Calu3 (cell line): Measurements from ENCODE around the gene MUC13. TPM values are rescaled to one million over a fixed set of nuclear protein-coding genes. Genes with fewer than 3 reads are reported as not detected.

Experiments used
- BruUV-seq: library from RNA; stranded (reverse); fragments of 400-500 nt; replicated peaks from 2 replicates; lab custom pipeline; 2021; lab: Mats Ljungman, UMichigan
- CTCF ChIA-PET: fragments of 300-600 bp; sonication (Branson Sonifier 250); formaldehyde crosslinking; loops from one replicate; lab custom pipeline; 2022; ENCODE audit warnings: antibody characterized with exemption; lab: Charles Lee
- DNase-seq: peaks from one replicate; pipeline ENCODE4 v3.0.0; 2022
- H3K27ac Mint-ChIP-seq: one replicate; pipeline ENCODE4 v1.8.0; 2022; ENCODE audit warnings: mixed read lengths; ENCODE audit not compliant: unreplicated experiment
- H3K27me3 Mint-ChIP-seq: one replicate; pipeline ENCODE4 v1.8.0; 2022; ENCODE audit warnings: mixed read lengths; ENCODE audit not compliant: unreplicated experiment
- H3K36me3 Mint-ChIP-seq: one replicate; pipeline ENCODE4 v1.8.0; 2022; ENCODE audit warnings: mild to moderate bottlenecking, moderate library complexity, mixed read lengths; ENCODE audit not compliant: insufficient read depth, unreplicated experiment
- H3K4me1 Mint-ChIP-seq: one replicate; pipeline ENCODE4 v1.8.0; 2022; ENCODE audit warnings: mild to moderate bottlenecking, low read depth, mixed read lengths; ENCODE audit not compliant: unreplicated experiment
- H3K4me3 Mint-ChIP-seq: one replicate; pipeline ENCODE4 v1.8.0; 2022; ENCODE audit warnings: mild to moderate bottlenecking, low read depth, moderate library complexity, mixed read lengths; ENCODE audit not compliant: unreplicated experiment
- H3K9me3 Mint-ChIP-seq: one replicate; pipeline ENCODE4 v1.8.0; 2022; ENCODE audit warnings: low read depth, mixed read lengths; ENCODE audit not compliant: unreplicated experiment
- intact Hi-C: fragments of 100-400 bp; cut with micrococcal nuclease; formaldehyde crosslinking; loops from one replicate; pipeline ENCODE4 v1.10.0; 2022; ENCODE audit not compliant: unreplicated experiment
- total RNA-seq: library from RNA; stranded (reverse); gene quantifications from 2 replicates; pipeline ENCODE4 v1.2.3, GENCODE V29; 2022
- TF ChIP-seq, protein P1 (sequence below): fragments of 200-600 bp; IDR thresholded peaks from one replicate; pipeline ENCODE4 v1.8.0; 2022; ENCODE audit warnings: antibody characterized with exemption; ENCODE audit not compliant: unreplicated experiment

MUC13 gene
- total RNA-seq, 1 experiment from 2014 or later, result 25.8 TPM

DNA sequence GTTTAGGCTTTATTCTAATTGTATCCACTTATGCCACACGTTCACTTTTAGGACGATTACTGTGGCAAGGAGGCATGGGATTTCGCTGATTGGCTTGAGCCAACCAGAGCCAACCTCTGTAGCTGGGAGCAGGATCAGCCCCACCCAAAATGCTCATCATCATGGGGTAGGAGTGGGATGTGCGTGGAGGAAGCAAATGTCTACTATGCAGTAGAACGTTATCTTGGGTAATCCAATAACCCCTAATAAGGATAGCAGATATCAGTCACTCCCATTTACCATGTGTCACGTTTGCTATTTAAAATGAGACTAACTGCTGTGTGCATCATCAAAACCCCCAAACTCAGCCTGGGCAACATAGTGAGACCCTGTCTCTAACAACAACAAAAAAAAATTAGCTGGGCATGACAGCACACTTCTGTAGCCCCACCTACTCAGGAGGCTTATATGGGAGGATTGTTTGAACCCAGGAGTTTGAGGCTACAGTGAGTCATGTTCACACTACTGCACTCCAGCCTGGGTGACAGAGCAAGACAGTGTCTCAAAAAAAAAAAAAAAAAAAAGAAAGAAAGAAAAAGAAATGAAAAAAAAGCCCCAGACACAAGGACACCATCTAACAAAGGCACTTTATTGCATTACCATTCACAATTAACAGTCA is 29.6 kb downstream of the MUC13 start:
- Mint-ChIP-seq H3K4me1 (peaks cover 15% of the 10 kb centered on the region), H3K4me3 (no peak overlapping the region), H3K27ac (no peak overlapping the region), H3K9me3 (no peaks in the 10 kb centered on the region), H3K27me3 (no peaks in the 10 kb centered on the region), H3K36me3 (no peaks in the 10 kb centered on the region)
- no peak for DNase-seq
- CTCF ChIA-PET, result interaction anchor here (0.7 to 0.9 kb wide), 2 partner anchors 14 to 46 kb away, joined by 3 to 7 read pairs; no protein-coding TSS in a partner anchor
- TF ChIP-seq, protein P1, sequence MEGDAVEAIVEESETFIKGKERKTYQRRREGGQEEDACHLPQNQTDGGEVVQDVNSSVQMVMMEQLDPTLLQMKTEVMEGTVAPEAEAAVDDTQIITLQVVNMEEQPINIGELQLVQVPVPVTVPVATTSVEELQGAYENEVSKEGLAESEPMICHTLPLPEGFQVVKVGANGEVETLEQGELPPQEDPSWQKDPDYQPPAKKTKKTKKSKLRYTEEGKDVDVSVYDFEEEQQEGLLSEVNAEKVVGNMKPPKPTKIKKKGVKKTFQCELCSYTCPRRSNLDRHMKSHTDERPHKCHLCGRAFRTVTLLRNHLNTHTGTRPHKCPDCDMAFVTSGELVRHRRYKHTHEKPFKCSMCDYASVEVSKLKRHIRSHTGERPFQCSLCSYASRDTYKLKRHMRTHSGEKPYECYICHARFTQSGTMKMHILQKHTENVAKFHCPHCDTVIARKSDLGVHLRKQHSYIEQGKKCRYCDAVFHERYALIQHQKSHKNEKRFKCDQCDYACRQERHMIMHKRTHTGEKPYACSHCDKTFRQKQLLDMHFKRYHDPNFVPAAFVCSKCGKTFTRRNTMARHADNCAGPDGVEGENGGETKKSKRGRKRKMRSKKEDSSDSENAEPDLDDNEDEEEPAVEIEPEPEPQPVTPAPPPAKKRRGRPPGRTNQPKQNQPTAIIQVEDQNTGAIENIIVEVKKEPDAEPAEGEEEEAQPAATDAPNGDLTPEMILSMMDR, result no peak
- intact Hi-C loops, result no loop called here
- no TSS peak for BruUV-seq

DNA sequence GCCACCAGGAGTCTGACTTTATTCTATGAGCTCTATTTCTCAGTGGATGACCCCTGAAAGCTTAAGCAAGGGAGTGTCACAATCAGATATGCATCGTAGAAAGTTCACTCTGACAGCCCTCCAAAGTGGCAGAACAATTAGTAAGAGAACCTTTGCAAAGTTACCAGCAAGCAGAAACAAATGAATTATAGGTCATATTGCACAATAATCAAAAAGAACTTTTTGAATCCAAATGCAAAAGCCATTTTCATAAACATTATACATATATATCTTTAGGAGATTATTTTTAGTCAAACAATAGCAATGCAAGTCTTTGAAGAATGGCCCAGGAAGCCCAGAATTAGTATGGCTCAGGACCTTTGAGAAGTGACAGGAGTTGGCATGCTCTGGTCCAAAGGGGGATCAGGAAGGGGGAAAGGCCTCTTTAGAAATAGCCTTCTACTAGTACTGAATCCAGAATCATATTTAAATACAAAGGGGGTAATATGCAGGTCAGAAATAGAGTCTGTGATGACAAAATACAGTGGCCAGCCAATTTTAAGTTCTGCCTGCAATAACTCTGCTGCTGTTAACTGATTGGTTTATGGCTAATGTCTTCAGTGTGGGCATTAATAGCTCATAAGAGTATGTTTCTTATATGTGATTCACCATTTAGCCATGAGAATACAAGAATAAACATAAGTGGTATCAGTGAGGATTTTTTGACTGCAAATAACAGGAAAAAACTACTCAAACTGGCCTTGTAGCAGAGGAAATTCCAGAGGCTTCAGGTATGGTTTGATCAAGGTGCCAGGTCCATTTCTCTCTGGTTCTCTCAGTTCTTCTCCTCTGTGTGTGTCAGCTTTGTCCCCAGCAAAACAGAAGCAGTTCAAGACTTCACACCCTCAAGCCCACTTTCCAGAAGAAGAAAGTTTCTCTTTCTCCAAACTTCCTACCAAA is 30.4 kb downstream of the MUC13 start:
- H3K27ac Mint-ChIP-seq, result no peak overlapping the region
- no peaks in the 10 kb centered on the region for H3K9me3 Mint-ChIP-seq

DNA sequence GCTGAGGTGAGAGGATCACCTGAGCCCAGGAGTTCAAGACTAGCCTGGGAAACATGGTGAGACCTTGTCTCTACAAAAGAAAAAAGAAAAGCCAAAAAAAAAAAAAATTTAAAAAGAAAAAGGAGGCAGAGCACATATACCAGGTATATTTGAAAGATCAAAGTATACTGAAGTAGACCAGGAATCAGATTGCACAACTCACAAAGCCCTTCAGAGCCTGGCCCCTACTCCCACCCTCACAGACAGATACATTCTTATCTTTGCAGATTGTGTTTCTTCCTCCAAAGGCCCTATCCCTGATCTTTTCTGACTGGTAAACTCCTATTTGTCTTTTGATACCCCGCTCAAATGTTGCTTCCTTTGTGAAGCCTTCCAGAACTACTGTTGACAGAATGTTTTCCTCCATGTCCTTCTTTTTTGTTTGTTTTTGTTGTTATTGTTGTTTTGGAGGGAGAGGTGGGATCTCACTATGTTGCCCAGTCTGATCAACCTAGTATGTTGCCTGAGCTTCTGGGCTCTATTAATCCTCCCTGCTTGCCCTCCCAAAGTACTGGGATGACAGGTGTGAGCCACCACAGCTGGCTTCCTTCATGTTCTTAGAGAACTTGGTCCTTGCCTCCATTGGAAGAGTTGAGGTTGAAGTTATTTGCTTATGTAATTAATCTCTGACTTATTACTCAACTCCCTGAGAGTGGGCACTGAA is 37.6 kb downstream of the MUC13 start:
- CTCF ChIA-PET, result interaction anchor here (0.7 to 1.2 kb wide), 3 partner anchors 93 to 137 kb away, joined by 3 read pairs; no protein-coding TSS in a partner anchor
- no TSS peak for BruUV-seq
- TF ChIP-seq, protein P1, result no peak
- DNase-seq, result no peak
- Mint-ChIP-seq H3K9me3 (no peaks in the 10 kb centered on the region), H3K36me3 (no peaks in the 10 kb centered on the region), H3K4me3 (no peak overlapping the region), H3K27me3 (no peaks in the 10 kb centered on the region), H3K27ac (no peak overlapping the region), H3K4me1 (peaks cover 33% of the 10 kb centered on the region)
- intact Hi-C loops, result no loop called here

More for the DNA sequence above, 30.4 kb downstream of the MUC13 start:
- H3K4me1 Mint-ChIP-seq, result peaks cover 15% of the 10 kb centered on the region
- H3K27me3 Mint-ChIP-seq, result no peaks in the 10 kb centered on the region
- TF ChIP-seq, protein P1, result no peak
- DNase-seq, result no peak
- H3K4me3 Mint-ChIP-seq, result no peak overlapping the region
- no peaks in the 10 kb centered on the region for H3K36me3 Mint-ChIP-seq
- intact Hi-C loops, result no loop called here
- BruUV-seq, result no TSS peak
- CTCF ChIA-PET, result interaction anchor here (1.4 kb wide), 1 partner anchor 117 kb away, joined by 5 read pairs; no protein-coding TSS in a partner anchor

DNA sequence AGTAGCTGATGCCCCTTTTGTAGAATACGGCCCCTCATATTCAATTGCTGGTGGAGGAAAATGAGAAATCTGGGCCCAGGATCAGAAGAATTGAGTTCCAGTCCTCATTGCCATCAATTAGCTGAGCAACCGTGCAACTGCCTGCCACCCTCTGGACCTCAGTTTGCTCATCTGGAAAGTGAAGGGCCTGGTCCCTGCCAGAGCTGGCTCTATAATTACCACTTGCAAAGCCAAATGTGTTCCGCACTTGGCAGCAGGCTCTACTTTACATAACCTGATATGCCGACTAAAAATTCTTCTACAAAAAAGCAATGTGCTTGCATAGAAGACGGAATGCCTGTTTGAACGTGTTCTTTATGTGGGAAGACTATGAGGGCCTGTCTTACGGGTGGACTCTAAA is 38.8 kb downstream of the MUC13 start:
- TF ChIP-seq, protein P1, result no peak
- Mint-ChIP-seq H3K9me3 (no peaks in the 10 kb centered on the region), H3K4me3 (no peak overlapping the region), H3K4me1 (peaks cover 23% of the 10 kb centered on the region), H3K27ac (no peak overlapping the region), H3K27me3 (no peaks in the 10 kb centered on the region), H3K36me3 (peaks cover 2% of the 10 kb centered on the region)
- no TSS peak for BruUV-seq
- intact Hi-C loops, result no loop called here
- DNase-seq, result no peak
- CTCF ChIA-PET, result no interaction called here
